ENCODE data around the gene BBS9.

BBS9 gene

DNA sequence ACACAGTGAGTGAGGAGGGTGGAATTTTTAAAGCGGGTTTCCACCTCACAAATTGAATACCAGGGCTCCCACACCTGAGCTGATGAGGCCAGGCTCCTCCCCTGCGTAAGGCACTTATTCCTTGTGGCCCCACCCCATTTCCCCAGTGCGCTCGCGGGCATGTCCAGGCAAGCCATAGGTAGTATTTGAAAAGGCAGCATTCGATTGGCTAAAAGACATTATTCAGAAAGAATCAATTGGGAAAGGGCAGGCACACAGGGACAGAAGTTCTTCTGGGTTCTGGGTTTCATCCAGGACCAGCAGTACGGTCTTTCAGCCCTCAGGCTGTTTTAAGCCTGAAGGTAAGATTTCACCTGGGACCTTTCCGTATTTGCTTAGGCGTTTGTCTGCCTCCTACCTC, 222.3 kb downstream of the BBS9 start:
- DNase-seq (ENCODE audit: low read depth in 2 of 3, low spot score in 1 of 3): no peak

DNA sequence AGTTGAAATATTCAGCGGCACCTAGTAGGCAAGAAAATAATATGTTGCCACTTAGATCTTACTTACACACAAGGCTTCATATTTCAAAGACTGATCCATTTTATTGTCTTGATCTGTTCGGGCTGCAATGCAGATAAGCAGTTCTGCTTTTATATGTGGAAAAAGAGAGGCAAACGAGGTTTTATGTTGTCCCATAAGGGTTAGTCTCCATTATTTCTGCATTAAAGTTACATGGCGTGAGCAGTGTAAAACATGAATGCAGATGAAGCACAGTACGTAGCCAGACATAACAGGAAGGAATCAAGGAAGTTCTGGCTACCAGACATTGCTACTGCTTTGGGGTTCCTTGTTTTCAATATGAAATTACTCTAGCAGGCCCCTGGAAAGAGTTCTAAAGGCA, 224.8 kb downstream of the BBS9 start:
- DNase-seq (ENCODE audit: low read depth in 2 of 3, low spot score in 1 of 3): no peak

DNA sequence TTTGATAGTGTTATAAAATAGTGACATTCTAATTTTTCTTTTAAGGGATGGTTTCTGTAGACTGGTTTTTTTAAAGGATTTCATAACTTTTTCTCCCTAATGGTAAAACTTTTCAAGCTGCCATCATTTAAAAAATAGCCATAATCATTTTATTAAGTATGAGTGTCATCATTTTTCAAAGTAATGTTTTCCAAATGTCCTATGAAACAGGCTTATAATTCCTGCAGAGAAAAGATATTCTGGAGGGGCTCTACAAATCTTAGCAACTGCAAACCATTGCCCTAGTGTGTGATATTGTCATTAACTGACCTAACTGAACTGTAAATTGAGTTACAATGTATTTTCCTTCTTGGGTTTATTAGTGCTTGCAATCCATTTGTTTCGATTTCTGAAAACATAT, 226.0 kb downstream of the BBS9 start:
- no peak for DNase-seq (ENCODE audit: low read depth in 2 of 3, low spot score in 1 of 3)

DNA sequence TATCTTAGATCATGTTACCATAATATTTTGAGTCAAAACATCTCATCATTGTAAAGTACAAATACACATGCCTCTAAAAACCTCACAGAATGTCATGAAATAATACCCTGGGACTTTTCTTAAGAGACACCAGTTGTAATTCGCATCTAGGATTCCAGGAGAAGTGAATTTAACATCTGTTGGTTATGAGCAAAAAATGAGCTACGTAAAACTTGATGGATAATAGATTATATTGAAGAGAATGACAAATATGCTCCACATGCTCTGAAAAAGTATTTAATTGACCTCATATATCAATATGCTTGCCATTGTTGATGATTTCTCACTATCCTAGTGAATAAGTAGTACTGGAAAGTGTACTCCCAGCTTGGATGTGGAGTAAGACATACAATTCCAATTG, 227.0 kb downstream of the BBS9 start:
- no peak for DNase-seq (ENCODE audit: low read depth in 2 of 3, low spot score in 1 of 3)

DNA sequence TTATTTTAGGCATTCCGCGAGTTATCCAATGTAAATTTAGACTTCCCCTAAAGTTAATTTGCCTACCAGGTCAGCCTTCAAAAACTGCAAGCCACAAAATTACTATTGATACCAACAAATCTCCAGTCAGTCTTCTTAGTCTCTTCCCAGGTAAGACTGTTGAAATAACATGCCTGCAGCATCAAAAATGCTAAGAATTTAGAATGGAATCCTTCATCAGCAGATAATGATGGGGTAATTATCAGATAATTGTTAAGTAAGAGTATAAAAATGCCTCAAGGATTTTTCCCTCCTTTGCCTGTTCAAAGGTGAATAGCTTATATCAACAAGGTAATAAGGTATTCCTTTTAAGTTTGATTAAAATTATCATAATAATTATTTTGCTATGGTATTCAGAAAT, 228.5 kb downstream of the BBS9 start:
- DNase-seq (ENCODE audit: low read depth in 2 of 3, low spot score in 1 of 3): no peak

DNA sequence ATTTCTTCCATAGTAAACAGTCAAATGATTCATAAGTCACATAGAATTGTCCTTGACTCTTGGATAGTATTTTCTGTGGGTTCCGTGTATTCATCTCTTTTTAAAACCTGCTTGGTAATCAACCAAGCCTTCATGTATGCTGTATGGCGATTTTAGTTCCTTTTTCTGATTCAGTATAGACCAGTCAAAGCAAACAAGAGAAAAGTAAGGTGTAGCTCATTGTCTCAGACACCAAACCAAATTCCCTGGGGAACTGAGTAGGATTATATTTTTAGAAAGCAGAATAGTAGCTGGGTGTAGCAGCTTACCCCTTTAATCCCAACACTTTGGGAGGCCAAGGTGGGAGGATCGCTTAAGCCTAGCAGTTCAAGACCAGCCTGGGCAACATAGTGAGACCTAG, 240.5 kb downstream of the BBS9 start:
- DNase-seq (ENCODE audit: low read depth in 2 of 3, low spot score in 1 of 3): no peak

DNA sequence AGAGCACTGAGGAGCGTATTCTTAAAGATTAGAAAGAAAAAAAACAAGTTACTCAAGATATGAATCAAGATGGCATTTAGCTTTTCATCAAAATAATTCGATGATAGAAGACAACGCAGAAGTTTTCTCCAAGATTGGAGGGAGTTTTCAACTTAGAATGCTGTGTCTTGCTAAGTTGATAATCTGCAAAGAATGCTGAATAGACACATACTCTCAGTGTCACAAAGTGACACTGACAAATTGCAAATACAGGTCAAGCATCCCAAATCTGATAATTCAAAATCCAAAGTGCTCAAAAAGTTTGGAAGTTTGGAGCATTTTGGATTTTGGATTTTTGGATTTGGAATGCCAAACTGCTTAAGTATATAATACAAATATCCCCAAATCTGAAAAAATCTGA, 243.8 kb downstream of the BBS9 start:
- DNase-seq (ENCODE audit: low read depth in 2 of 3, low spot score in 1 of 3): no peak

DNA sequence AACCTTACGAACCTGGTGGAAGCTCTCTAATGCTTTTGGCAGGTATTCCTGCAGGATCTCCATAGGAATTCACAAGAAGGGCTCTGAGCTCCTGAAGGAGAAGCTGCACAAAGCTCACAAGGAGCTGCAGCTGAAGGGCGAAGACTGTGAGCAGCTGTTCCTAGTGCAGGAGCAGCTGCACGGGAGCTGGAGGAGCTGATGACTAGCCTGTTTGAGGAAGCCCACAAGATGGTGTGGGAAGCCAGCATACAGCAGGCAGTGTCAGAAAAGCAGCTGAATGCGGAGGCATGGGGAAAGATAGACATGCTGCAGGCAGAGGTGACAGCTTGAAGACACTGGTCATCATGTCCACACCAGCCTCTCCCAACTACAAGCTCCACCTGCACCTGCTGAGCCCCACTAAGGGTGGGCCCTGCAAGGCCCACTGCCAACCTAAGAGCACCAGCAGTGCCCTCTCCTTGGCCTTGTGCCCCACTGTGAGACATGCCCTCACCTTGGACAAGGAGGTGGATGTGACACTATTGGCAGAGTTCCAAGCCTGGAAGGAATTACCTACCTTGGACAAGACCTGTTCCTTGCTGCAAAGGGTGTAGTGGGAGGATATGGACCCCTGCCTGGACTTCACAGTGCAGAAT, 250.6 kb downstream of the BBS9 start:
- no peak for DNase-seq (ENCODE audit: low read depth in 2 of 3, low spot score in 1 of 3)

DNA sequence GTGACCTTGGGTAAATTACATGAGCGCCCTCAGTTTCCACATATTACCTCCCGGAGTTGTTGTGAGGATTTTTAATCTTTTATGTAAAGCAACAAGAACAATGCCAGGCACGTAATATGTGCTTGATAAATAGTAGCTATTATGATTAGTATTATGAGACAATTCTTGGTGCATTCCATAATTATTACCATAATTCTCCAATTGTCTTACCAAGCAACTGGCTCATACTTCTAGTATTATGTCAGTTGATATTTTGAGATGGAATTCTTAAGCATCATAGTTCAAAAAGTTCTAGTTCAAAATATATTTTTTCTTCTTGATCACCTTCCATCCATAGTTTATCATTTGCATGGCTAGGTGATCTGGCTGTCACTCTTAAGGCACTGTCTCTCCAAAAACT, 259.0 kb downstream of the BBS9 start:
- DNase-seq (ENCODE audit: low read depth in 2 of 3, low spot score in 1 of 3): no peak

DNA sequence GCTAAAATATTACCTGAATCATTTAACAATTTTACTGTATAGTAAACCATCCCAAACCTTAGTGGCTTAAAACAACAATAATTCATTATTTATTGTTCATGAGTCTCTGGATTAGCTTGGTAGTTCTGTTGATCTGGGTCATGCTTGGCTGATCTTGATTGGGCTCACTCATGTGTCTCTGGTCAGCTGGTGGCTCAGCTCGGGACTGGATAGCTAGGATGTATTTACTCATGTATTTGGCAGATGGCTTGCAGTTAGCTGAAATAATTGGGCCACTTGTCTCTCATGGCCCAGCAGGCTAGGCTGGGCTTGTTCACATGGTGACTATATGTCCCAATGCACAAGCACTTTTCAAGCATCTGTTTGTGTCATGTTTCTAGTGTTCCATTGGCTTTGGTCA, 262.8 kb downstream of the BBS9 start:
- no peak for DNase-seq (ENCODE audit: low read depth in 2 of 3, low spot score in 1 of 3)

DNA sequence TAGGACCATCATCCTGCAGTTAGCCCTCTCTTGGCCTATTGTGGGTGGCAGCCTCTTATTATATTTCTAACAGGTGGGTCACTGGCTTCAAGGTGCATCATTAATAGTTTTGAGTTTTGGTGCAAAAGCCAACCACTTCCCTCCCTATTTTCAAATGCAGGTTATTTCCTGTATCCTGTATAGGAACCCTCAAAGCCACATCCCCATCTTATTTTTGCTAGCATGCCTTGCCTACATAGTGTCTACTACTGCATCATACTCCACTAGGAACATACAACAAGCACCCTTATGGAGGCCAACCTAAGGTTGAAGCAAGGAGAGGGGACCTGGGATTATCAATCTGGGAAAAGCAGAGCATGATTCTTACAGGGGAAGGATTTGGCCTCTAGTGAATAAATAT, 264.4 kb downstream of the BBS9 start:
- DNase-seq (ENCODE audit: low read depth in 2 of 3, low spot score in 1 of 3): no peak

DNA sequence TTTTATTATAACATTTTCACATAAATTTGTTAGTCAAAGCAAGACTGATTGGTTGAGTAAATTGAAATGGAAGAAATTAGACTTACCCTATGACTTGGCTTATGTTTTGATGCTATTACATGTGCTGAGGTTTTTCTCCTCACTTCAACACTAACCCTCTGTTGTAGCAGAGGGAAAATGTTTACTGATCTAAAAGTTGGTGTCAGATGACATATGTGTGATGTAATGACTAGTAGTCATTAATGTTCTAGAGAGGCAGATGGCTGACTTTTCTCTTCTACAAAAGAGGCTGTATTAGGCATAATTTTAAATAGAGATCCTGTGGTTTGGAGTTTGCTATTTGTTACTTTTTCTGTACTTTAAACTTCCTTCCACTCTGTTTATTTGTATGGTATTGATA, 266.0 kb downstream of the BBS9 start:
- no peak for DNase-seq (ENCODE audit: low read depth in 2 of 3, low spot score in 1 of 3)

DNA sequence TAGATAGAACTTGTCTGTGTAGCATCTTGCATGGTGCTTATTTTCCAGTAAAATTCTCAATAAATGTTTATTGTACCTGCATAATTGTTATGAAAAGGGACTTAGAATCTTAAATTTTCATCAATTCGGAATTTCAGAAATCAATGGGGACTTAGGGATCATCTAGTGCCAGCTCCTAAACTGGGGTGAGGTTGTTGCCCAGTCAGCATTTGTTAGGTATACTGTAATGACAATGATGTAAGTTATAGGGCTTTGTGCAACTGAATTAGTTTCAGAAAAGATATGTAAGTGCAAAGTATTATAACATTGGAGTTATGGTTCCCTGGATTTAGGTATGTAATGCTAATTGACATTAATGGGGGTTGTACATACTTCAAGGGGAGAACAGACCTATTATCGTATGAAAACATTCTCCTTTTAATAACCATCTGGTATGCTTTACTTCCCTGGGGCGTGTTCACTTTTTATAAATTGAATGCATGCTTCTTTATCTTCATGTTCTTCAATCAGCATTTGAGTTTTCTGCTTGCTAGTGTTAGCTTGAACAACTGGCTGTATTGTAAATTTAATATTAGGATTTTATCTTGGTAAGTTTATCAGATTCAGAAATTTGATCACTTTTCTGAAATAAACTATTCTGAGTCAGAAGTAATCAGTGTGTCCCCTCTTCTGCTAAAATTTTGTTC, 270.3 kb downstream of the BBS9 start:
- DNase-seq (ENCODE audit: low read depth in 2 of 3, low spot score in 1 of 3): no peak

DNA sequence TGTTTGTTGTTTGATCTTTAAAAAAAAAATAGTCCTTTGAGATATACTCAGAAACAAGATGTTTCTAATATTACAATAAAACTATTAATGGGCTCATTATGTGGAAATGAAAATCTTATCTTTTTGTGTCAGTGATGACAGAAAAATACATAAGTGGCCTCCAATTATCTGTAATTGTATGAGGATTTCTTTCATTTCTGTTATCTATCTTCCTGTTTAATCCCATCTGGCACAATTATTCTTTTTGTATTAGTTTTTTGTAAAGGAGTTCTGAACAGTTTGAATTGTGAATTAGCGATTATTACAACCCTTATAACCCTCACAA, 270.8 kb downstream of the BBS9 start:
- no peak for DNase-seq (ENCODE audit: low read depth in 2 of 3, low spot score in 1 of 3)

DNA sequence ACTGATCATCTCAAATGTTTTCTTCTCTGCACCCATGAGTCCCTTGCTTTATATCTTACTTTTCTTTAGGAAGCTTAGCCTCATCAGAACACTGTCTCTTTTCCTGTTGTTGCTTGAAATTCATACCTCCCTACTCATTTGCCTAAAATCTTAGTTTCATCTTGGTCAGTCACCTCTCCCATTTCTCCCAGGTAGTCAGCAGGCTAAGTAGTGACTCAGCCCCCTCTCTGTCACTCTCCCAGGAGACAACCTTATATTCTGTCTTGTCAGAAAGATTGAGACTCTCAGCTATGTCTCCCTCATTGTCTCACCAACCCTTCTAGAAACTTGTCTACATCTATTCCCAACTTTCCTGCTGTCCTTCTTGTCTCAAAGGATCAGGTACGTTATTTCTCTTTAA, 280.9 kb downstream of the BBS9 start:
- no peak for DNase-seq (ENCODE audit: low read depth in 2 of 3, low spot score in 1 of 3)

DNA sequence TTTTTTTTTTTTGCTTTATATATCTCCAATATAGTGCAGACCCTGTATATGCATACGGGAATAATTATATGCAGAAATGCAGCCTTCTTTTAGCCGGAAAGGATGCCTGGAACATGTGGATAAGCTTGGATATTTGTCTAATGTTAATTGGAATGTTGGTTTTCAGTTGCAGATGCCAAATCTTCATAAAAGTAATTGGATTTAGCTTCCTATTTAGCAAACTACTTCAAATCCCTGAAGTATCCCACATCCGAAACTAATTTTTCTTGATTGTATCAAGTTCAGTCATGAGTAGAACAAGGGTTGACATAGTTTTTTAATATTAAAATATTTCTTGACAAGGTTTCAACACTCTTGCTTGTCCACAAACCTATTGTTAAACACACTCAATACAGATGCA, 281.7 kb downstream of the BBS9 start:
- no peak for DNase-seq (ENCODE audit: low read depth in 2 of 3, low spot score in 1 of 3)

DNA sequence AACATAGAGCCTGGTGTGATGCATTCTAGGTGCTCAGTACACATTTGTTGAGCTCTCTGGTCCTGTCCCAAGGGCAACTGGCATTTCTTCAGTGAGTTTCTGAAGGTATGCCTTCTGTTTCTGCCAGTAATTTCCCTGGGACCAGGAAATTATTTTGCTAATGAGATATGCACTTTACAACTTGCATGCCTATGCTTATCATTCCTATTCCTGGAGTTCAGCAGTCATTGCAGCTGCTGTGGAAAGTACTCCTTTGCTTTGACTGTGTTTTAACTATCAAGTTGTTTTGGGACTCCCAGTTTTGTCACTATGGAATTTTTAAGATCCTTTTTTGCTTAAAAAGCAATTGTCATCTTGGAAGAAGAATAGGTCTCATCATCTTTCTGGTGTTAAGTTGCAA, 283.0 kb downstream of the BBS9 start:
- DNase-seq (ENCODE audit: low read depth in 2 of 3, low spot score in 1 of 3): no peak

DNA sequence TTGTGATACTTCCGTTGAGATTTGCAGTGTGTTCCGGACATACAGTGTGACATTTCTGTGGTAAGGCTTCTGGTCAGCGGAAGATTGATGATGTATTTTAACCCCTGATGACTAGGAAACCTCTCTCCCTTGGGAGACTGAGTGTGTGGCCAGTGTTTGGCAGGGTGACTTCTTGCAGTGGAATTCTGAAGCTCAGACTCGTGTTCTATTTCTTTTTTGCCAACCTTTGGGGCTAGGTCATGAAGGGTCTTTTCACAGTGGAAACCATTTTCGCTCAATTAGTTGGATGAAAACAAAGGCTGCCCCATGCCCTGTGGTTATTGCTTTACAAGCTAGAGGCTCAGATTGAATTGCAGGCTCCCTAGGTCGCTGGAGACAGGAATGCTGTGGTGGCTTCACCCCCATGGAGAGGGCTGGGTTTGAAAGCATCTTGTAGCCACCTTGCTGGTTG, 288.9 kb downstream of the BBS9 start:
- no peak for DNase-seq (ENCODE audit: low read depth in 2 of 3, low spot score in 1 of 3)

DNA sequence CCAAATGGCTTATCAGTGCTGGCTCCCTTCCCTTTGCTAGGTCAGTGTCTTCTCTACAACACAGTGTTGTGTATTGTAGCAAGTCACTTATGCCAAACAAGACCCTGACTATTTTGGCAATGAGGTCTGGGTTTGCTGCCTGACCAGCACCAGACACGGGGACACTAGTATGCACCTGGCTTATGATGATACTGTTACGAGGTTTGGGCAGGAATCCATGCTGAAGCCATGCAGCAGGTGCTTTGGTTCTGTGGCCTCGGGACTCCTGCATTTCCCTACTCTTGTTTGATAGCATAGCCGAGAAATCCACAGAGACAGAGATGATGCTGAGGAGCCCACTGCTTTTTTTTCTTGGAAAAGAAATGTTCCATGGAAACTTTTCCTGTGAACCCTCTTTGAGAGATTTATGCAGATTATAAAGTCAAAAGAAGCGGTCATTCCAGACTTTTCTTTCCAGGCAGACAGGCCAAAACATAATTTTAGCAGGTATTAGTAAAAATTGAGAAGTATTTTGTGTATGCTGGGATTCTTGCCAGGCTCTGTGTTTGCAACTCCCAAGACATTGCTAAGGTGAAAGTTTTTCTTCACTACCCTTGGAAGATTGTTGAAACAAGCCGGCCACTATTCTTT, 291.1 kb downstream of the BBS9 start:
- no peak for DNase-seq (ENCODE audit: low read depth in 2 of 3, low spot score in 1 of 3)

DNA sequence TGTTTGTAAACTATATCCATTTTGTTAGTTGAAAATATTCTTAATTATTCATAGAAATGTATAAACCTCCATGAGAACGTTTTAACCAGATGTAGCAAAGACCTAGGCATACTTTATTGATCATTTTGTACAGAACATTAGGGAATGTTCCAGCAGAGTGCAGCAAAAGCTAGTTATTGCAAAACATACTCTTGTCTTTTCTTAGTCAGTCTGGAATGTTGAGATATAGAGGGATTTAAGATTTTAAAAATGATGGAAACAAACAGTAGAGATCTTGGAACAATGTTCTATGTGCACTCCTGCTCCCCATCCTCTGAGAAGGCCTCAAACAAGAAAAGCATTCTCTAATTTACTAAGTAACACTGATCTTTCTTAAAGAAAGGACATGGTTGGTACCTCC, 292.1 kb downstream of the BBS9 start:
- DNase-seq (ENCODE audit: low read depth in 2 of 3, low spot score in 1 of 3): no peak

DNA sequence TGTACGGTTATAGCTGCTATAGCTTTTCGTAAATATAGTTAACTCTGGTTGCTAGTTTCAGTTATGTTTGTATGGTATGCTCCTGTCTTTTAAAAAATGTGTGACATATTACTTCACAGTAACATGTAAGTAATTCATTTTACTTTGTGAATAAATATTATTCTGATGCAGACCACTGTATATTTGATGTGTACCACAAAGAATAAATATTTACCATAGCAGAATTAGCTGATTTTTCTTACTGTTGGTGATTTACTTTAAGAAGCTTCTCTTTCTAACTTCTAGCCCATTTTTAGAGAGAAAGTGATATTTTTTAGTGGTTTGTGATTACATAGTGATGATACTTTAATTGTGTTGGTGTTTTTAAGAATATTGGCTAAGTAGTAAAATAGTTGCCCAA, 292.8 kb downstream of the BBS9 start:
- no peak for DNase-seq (ENCODE audit: low read depth in 2 of 3, low spot score in 1 of 3)

DNA sequence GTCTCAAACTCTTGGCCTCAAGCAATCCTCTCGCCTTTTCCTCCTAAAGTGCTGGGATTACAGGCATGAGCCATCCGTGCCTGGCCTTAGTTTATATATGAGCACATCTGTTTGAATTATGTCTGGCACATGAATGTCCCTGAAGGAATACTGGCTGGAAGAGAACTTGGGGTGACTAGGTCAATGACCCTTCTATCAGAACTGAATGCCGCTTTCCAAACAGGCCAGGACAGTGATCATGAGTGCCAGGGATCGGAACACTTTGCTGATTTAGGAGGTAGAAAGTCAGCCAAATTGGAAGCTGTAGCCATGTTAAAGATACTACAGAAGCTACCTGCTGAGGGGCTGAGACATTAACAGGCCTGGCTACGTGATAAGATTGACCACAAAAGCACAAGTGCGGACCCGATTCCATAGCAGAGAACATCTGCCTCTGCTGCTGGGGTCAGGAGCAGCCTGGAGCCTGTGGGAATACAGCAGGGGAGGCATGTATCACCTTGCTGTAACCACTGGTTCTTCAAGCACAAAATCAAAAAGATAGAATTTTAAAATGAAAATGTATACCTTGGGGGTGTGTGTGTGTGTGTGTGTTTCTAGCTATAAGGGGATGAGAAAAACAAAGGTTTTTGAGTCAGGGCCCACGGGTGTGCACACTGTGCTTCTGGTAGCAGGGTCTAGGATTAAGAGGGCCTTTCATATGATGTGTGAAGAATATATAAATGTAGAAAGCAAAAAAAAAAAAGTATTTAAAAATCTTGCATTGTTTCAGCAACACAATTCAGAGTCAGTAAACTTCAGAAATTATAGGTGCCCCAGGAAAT, 293.7 kb downstream of the BBS9 start:
- DNase-seq (ENCODE audit: low read depth in 2 of 3, low spot score in 1 of 3): no peak
